ENCODE measurements around the gene C3orf70. TPM values are rescaled to one million over a fixed set of nuclear protein-coding genes. Genes with fewer than 3 reads are reported as not detected.

The C3orf70 gene
- total and polyA plus RNA-seq, 8 donors: 0.22 to 0.90 (median 0.36) TPM

GRCh38 chr3:185144784-185145183 lies 8.1 kb downstream of the C3orf70 start:
- ATAC-seq (no peak), FAIRE-seq (no peak), DNase-seq (no peak)
- Histone ChIP-seq H3K27me3 (peaks cover 0 to 23% (median 2%) of the 10 kb centered on the region in 4 donors), H3K4me1 (no peaks in the 10 kb centered on the region), H3K27ac (no peak overlapping the region), H3K4me3 (no peak overlapping the region), H3K36me3 (no peaks in the 10 kb centered on the region), H3K9me3 (no peaks in the 10 kb centered on the region)
- no peak for TF ChIP-seq CTCF (IDR thresholded peaks at IDR 0.05)
- 86 to 88% methylated on average over 3 of the region's 3 CpGs for WGBS, 2 donors
- intact Hi-C loops (cut with DNase I): no loop called here

- Histone ChIP-seq H3K9me3 (no peaks in the 10 kb centered on the region), H3K4me3 (no peak overlapping the region), H3K27ac (no peak overlapping the region), H3K4me1 (no peaks in the 10 kb centered on the region), H3K36me3 (no peaks in the 10 kb centered on the region), H3K27me3 (no peaks in the 10 kb centered on the region)
- no peak for DNase-seq
- no peak for ATAC-seq
- WGBS, 2 donors: 88 to 94% methylated on average over 1 of the region's 1 CpG
- no peak for TF ChIP-seq CTCF (IDR thresholded peaks at IDR 0.05)
- no peak for FAIRE-seq
- intact Hi-C loops (cut with DNase I): no loop called here
Measured at GRCh38 chr3:185137821-185138220, 15.0 kb downstream of the C3orf70 start.

- ATAC-seq: no peak
- H3K27ac ChIP-seq: no peak overlapping the region
Measured at GRCh38 chr3:185134509-185134908, 18.4 kb downstream of the C3orf70 start.

GRCh38 chr3:185131602-185132256 lies 21.1 kb downstream of the C3orf70 start:
- intact Hi-C loops (cut with DNase I): no loop called here
- Histone ChIP-seq H3K36me3 (no peaks in the 10 kb centered on the region), H3K4me1 (no peaks in the 10 kb centered on the region), H3K27me3 (no peaks in the 10 kb centered on the region), H3K9me3 (no peaks in the 10 kb centered on the region), H3K27ac (no peak overlapping the region), H3K4me3 (no peak overlapping the region)
- DNase-seq: no peak
- no peak for TF ChIP-seq CTCF (IDR thresholded peaks at IDR 0.05)
- no peak for FAIRE-seq
- no peak for ATAC-seq
- WGBS, 2 donors: 69 to 78% methylated on average over 2 of the region's 2 CpGs

More at GRCh38 chr3:185134509-185134908, 18.4 kb downstream of the C3orf70 start:
- no peak for DNase-seq
- Histone ChIP-seq H3K36me3 (no peaks in the 10 kb centered on the region), H3K27me3 (no peaks in the 10 kb centered on the region), H3K4me3 (no peak overlapping the region), H3K9me3 (no peaks in the 10 kb centered on the region), H3K4me1 (no peaks in the 10 kb centered on the region)
- intact Hi-C loops (cut with DNase I): no loop called here
- no peak for FAIRE-seq
- no peak for TF ChIP-seq CTCF (IDR thresholded peaks at IDR 0.05)

- no peaks in the 10 kb centered on the region for H3K9me3 ChIP-seq
- no peak for ATAC-seq
- H3K4me1 ChIP-seq: no peaks in the 10 kb centered on the region
- TF ChIP-seq CTCF (IDR thresholded peaks at IDR 0.05): no peak
- H3K36me3 ChIP-seq: no peaks in the 10 kb centered on the region
- no peaks in the 10 kb centered on the region for H3K27me3 ChIP-seq
- no peak overlapping the region for H3K27ac ChIP-seq
- H3K4me3 ChIP-seq: no peak overlapping the region
- intact Hi-C loops (cut with DNase I): no loop called here
- no peak for DNase-seq
- no peak for FAIRE-seq
- 86 to 94% methylated on average over 2 of the region's 2 CpGs for WGBS, 2 donors
Measured at GRCh38 chr3:185129083-185129482, 23.8 kb downstream of the C3orf70 start.
